CD4-positive, alpha-beta T cell treated with Interferon gamma for 1 hour (primary cell): ENCODE results near the gene SLC2A8.

ENCODE experiments used
- DNase-seq: peaks from one replicate; pipeline ENCODE4 v3.0.0-alpha.2; 2020

Gene SLC2A8

GRCh38 chr9:127403507-127404192 is 6.7 kb downstream of the SLC2A8 start:
- no peak for DNase-seq

GRCh38 chr9:127404631-127405030 is 7.7 kb downstream of the SLC2A8 start:
- no peak for DNase-seq

DNA sequence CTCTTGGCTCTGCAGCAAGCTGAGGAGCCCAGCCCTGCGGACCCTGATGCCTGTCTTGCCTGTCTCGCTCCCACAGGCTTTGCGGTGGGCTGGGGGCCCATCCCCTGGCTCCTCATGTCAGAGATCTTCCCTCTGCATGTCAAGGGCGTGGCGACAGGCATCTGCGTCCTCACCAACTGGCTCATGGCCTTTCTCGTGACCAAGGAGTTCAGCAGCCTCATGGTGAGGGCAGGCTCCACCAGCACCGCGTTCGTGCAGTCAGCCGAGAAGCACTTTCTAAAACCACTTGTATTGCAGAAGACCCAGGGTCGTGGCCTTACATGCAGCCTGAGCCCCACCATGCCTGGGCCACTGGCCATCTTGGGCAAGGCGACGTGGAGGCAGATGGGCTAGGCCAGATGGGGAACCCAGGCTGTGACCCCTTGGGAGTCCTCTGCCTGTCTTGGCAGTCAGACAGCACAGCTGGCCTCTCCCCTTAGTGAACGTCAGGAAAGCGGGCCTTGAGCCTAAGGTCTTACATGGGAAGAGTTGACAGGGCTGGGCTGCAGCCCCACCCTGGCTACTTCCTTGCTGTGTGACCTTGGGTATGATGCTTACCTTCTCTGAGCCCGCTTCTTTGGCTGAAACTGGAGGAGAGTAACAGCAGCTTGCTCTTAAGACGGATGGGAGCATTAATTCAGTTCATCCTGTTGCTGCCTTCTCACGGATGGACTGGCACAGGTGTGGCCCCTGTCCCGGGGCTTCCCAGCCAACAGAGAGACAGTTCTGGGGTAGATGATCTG is 8.6 kb downstream of the SLC2A8 start:
- no peak for DNase-seq

- DNase-seq = no peak
Observed at GRCh38 chr9:127406799-127407491, 10.0 kb downstream of the SLC2A8 start.

DNA sequence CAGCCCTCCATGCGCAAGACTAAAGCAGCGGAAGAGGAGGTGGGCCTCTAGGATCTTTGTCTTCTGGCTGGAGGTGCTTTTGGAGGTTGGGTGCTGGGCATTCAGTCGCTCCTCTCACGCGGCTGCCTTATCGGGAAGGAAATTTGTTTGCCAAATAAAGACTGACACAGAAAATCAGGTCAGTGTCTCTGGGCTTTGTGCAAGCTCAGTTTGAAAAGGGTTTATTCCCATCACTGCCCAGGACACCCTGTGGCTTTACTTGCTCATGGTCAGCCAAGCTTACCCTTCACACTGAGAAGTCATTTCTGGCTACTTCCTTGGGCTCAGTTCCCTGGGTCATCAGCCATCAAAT is 10.5 kb downstream of the SLC2A8 start:
- DNase-seq = no peak

DNA sequence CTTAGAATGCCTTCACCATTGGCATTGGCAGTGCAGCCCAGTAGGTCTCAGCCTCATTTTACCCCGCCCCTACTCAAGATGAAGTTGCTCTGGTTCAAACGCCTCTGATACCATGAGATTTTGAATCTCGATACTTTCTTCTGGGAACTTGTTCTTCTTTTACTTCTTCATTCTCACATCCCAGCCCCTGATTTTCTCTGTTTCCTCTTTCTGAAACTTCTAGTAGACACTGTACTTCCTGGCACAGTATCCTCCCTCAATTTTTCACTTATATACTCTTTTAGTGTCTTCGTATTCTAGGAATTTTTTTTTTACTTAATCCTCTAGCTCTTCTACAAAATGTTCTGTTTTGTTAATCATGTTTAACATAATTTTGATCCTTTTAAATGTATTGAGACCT is 14.2 kb downstream of the SLC2A8 start:
- no peak for DNase-seq

DNA sequence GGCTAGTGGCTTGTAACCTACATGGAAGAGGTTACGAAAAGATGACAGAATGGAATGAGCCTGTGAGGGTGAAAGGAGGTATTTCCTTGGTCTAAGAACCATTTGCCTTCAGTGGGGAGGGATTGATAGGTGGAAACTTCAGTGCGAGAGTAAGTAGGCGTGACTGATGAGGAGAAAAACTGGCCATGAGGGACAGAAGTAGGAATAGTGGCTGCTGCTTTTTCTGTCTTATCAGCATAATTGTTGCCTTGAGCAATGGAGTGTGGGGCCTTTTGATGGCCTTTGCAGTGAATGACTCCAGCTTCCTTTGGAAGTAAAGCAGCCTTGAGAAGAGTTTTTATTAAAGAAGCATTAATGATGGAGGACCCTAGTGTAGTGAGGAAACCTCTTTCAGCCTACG is 18.2 kb downstream of the SLC2A8 start:
- no peak for DNase-seq

GRCh38 chr9:127415657-127416056 is 18.7 kb downstream of the SLC2A8 start:
- no peak for DNase-seq

DNA sequence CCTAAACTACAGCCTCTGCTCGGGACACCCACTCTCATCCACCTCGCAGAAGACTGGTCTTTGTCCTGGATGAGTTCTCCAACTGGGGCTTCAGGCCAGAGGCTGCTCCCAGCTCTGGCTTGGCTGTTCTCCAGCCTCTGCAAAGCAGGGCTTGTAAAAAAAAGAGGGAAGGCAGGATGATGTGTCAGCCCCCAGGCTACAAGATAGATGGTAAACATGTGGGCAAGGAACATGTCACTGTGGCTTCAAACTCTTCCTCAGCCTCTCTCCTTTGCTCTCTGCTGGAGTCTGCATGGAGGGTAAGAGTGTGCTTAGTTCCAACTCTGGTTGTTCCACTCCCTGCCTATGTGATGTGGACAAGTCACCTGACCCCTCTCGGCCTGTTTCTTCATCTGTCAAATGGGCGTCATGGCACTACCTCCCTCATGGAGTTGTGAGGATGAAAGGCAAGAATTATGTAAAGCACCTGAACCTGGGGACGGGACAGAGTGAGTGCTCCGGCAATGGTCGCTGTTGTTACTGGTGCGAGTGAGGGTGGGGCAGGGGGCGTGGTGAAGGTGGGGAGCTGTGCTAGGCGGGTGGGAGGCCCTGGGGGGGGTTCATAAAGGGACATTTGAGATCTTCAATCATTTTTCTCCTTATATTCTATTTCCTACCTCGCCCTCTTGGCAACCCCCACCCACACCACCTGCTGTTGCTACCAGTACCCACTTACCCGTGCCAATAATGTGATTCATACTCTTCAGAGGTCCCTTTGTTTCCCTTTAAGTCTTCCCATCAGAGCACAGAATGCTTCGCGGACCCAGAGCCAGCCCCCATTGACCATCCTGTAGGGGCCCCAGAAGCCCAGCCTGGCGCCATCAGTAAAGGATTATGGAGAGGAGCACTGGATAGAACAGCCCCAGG is 20.4 kb downstream of the SLC2A8 start:
- DNase-seq = no peak

GRCh38 chr9:127418037-127418471 is 21.1 kb downstream of the SLC2A8 start:
- peak; percentile 14 for DNase-seq

DNA sequence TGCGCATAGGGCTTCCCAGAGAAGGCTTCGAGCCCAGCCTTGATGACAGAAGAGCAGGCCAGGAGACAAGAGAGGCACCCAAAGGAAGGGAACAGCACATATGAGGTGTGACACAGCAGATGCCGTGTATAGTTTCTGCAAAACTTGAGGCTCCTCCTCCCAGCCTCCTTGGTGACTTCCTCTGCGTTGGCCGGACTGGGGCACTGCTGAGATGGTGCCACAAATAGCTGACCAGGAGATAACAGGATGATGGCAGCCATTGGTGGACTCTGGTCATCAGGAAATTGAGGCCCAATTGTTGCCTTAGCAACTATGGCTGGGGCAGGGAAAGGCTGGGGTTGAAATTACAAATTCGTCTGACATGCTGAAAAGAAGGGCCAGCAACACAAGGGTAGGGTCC is 22.4 kb downstream of the SLC2A8 start:
- DNase-seq = no peak

- no peak for DNase-seq
Observed at GRCh38 chr9:127421057-127421456, 24.1 kb downstream of the SLC2A8 start.

GRCh38 chr9:127422133-127422782 is 25.3 kb downstream of the SLC2A8 start:
- DNase-seq = no peak

- DNase-seq = no peak
Observed at GRCh38 chr9:127422787-127423186, 25.8 kb downstream of the SLC2A8 start.

- no peak for DNase-seq
Observed at GRCh38 chr9:127423476-127423933, 26.5 kb downstream of the SLC2A8 start.

GRCh38 chr9:127423934-127424675 is 27.1 kb downstream of the SLC2A8 start, which contains the start of gene ZNF79:
Gene ZNF79 (plus strand): TSS chr9:127424382. CDS start chr9:127424788, 406 bp downstream.
- peak; percentile 87 for DNase-seq

DNA sequence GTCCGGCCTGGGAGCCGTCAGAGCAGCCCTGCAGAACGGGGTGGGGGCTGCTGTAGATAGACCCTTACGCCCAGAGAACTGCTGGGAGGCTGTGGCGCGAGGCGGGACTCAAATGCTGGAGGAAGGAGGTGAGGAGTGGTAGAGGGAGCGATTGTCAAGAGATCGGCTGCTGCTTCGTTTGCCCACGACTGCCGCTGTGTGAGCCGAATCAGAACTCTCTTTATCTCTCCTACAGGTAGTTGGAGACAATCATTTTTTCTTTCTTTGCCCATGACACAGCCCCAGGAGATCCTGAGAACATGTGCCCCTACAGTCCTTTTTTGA is 27.7 kb downstream of the SLC2A8 start:
- no peak for DNase-seq

DNA sequence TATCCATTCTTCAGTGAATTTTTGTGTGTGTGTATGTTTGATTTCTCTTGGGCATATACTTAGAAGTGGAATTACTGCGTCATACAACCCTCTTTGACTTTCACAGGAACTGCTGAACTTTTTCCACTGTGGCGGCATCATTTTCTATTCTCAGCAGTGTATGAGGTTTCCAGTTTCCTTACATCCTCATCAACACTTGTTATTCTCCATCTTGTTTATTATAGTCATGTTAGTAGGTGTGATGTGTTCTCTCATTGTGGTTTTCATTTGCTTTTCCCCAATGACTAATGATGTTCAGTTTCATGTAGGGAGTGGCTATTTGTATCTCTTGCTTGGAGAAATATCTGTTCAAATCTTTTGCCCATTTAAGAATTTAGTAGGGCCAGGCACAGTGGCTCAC is 29.8 kb downstream of the SLC2A8 start:
- no peak for DNase-seq

DNA sequence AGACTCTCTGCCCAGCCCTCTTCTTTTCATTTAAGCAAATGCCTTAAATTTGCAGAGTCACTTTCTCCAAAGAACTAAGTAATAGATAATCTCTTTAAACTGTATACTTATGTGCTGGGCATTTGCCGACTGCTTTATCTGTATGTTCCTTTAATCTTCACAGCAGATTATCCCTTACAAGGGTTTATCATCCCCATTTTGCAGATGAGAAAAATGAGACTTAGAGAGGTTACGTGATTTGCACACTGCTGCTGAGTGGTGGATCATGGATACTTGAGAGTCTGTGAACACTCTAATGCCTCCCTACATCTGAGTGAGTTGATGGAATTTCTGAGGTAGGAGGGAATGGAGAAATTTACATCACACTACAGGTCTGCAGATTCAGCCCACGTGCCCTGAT is 31.4 kb downstream of the SLC2A8 start:
- DNase-seq = no peak

- DNase-seq = no peak
Observed at GRCh38 chr9:127430415-127430814, 33.4 kb downstream of the SLC2A8 start.

GRCh38 chr9:127437497-127438264 is 40.7 kb downstream of the SLC2A8 start:
- DNase-seq = no peak
